PC-9 (cell line): ENCODE data around the gene SH3RF1.

ENCODE experiments used
- CTCF ChIP-seq: fragments of 200-600 bp; sonication (generic); conservative IDR thresholded peaks from 2 replicates; pipeline ENCODE4 v1.6.1; 2017; ENCODE audit warnings: mixed run types, antibody characterized with exemption, mild to moderate bottlenecking, moderate library complexity
- EZH2 ChIP-seq: fragments of 200-600 bp; sonication (generic); IDR thresholded peaks from 2 replicates; pipeline ENCODE4 v1.8.0; 2017; ENCODE audit warnings: antibody characterized with exemption, low read depth

DNA sequence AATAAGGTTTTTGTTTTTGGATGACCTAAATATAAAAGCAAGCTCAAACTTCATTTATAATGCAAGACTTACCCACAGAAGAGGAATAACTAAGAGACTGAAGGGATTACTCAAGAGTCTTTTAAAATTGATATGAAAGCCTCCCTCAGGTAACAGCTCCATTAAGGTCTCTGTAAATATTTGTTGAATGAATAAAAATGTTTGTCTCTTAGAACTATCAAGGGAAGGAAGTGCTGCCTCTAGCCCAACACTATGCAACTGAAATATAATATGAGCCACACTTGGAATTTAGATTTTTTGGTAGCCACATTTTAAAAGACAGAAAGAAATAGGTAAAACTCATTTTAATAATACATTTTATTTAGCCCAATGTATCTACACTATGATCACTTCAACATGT is 127.8 kb downstream of the SH3RF1 start:
- TF ChIP-seq CTCF = no peak
- TF ChIP-seq EZH2 = no peak
